GM21423 (cell line): ENCODE data around the gene MOV10.

ENCODE experiments used
- ATAC-seq: cut with Tn5 transposase; IDR thresholded peaks from one replicate; pipeline ENCODE4 v1.9.1; 2021; ENCODE audit warnings: mild to moderate bottlenecking, moderate library complexity; ENCODE audit not compliant: unreplicated experiment

MOV10 gene

GRCh38 chr1:112729909-112730308 lies 55.5 kb downstream of the MOV10 start:
- no peak for ATAC-seq

- ATAC-seq = no peak
Observed at GRCh38 chr1:112731451-112731850, 57.0 kb downstream of the MOV10 start.

- ATAC-seq = no peak
Observed at GRCh38 chr1:112735752-112736151, 61.3 kb downstream of the MOV10 start.

GRCh38 chr1:112737573-112737972 lies 63.1 kb downstream of the MOV10 start:
- no peak for ATAC-seq

GRCh38 chr1:112743174-112744008 lies 68.9 kb downstream of the MOV10 start:
- ATAC-seq = no peak

- no peak for ATAC-seq
Observed at GRCh38 chr1:112744009-112744578, 69.6 kb downstream of the MOV10 start.

GRCh38 chr1:112748396-112748795 lies 73.9 kb downstream of the MOV10 start:
- ATAC-seq = no peak
